PFSK-1 (cell line): ENCODE results near the gene MAJIN.

Experiments used
- POLR2AphosphoS5 ChIP-seq: IDR thresholded peaks from 2 replicates; pipeline ENCODE4 v1.6.1; 2012; ENCODE audit warnings: low read depth, mild to moderate bottlenecking, control low read depth, low read length, moderate library complexity
- REST ChIP-seq, 2 experiments: IDR thresholded peaks; 2 replicates each; pipeline versions ENCODE4 v1.6.1 to v1.8.0; 2011 to 2012; ENCODE audit warnings: low read depth in 2 of 2, low read length in 2 of 2, control low read depth in 1 of 2, inconsistent platforms in 1 of 2, mild to moderate bottlenecking in 1 of 2, moderate library complexity in 1 of 2; ENCODE audit not compliant: insufficient read depth in 1 of 2
- SIN3A ChIP-seq: IDR thresholded peaks from 2 replicates; pipeline ENCODE4 v1.6.1; 2012; ENCODE audit warnings: mild to moderate bottlenecking, low read length, moderate library complexity, borderline replicate concordance; ENCODE audit not compliant: insufficient read depth
- TAF1 ChIP-seq: IDR thresholded peaks from 2 replicates; pipeline ENCODE4 v1.6.1; 2012; ENCODE audit warnings: low read length, control low read depth, borderline replicate concordance; ENCODE audit not compliant: insufficient read depth

- TF ChIP-seq POLR2AphosphoS5 (no peak), TAF1 (no peak), REST (IDR thresholded peaks at IDR 0.05; ENCODE audit: insufficient read depth in 1 of 2, low read depth in 2 of 2, low read length in 2 of 2) (no peak), SIN3A (no peak)
These were observed 42.9 kb upstream of the MAJIN start for GRCh38 chr11:65014726-65015227.
